HG03039 (cell line): ENCODE data around the gene C12orf75.

Experiments
- ATAC-seq: cut with Tn5 transposase; IDR thresholded peaks from one replicate; pipeline ENCODE4 v1.9.1; 2021; ENCODE audit warnings: mild to moderate bottlenecking, moderate library complexity; ENCODE audit not compliant: unreplicated experiment

C12orf75 gene

GRCh38 chr12:105409801-105410471 is 79.4 kb downstream of the C12orf75 start:
- ATAC-seq: no peak

GRCh38 chr12:105413911-105414487 is 83.5 kb downstream of the C12orf75 start:
- no peak for ATAC-seq

GRCh38 chr12:105417732-105418131 is 87.2 kb downstream of the C12orf75 start:
- ATAC-seq: no peak

- no peak for ATAC-seq
These were observed 87.7 kb downstream of the C12orf75 start for GRCh38 chr12:105418229-105418628.

GRCh38 chr12:105418821-105419291 is 88.4 kb downstream of the C12orf75 start:
- no peak for ATAC-seq

GRCh38 chr12:105419606-105420005 is 89.1 kb downstream of the C12orf75 start:
- no peak for ATAC-seq

- ATAC-seq: no peak
These were observed 89.6 kb downstream of the C12orf75 start for GRCh38 chr12:105420046-105420445.

GRCh38 chr12:105420659-105421240 is 90.3 kb downstream of the C12orf75 start:
- no peak for ATAC-seq
